CD8-positive, alpha-beta memory T cell (primary cell): ENCODE data around the gene PIP4K2A. TPM values are rescaled to one million over a fixed set of nuclear protein-coding genes. Genes with fewer than 3 reads are reported as not detected.
"Not testable (repeated sequence)": the region's sequence is repeated elsewhere in the genome, so short reads cannot be mapped to it uniquely, and the experiment has no call there.

Source experiments
- CTCF ChIA-PET: fragments of 350-600 bp; sonication (Branson Sonifier 250); formaldehyde crosslinking; loops from one replicate; lab custom pipeline; 2021; ENCODE audit warnings: antibody characterized with exemption; lab: Charles Lee
- POLR2A ChIA-PET: fragments of 350-600 bp; sonication (Branson Sonifier 250); formaldehyde crosslinking; loops from one replicate; lab custom pipeline; 2021; ENCODE audit warnings: antibody characterized with exemption; lab: Charles Lee
- DNase-seq, 5 donors: peaks; one replicate each; pipeline versions ENCODE4 v3.0.0 to v3.0.0-alpha.2; 2020 to 2022; ENCODE audit warnings: mixed read lengths in 1 of 5
- H3K27ac ChIP-seq: one replicate; pipeline ENCODE4 v1.7.0; 2013; ENCODE audit warnings: low read depth, mild to moderate bottlenecking, low read length, moderate library complexity
- H3K27me3 ChIP-seq: 2 replicates; pipeline ENCODE4 v1.7.0; 2013; ENCODE audit warnings: low read length, mild to moderate bottlenecking; ENCODE audit not compliant: insufficient read depth, poor library complexity, severe bottlenecking
- H3K36me3 ChIP-seq: 2 replicates; pipeline ENCODE4 v1.7.0; 2013; ENCODE audit warnings: mild to moderate bottlenecking, low read length, moderate library complexity; ENCODE audit not compliant: insufficient read depth
- H3K4me1 ChIP-seq: 2 replicates; pipeline ENCODE4 v1.7.0; 2013; ENCODE audit warnings: mild to moderate bottlenecking, low read length, moderate library complexity; ENCODE audit not compliant: insufficient read depth
- H3K4me3 ChIP-seq: 2 replicates; pipeline ENCODE4 v1.7.0; 2013; ENCODE audit warnings: mild to moderate bottlenecking, low read length
- H3K9me3 ChIP-seq: 2 replicates; pipeline ENCODE4 v1.7.0; 2013; ENCODE audit warnings: mild to moderate bottlenecking, low read length
- H3K27ac Mint-ChIP-seq, 8 donors: one replicate each; pipeline ENCODE4 v1.8.0; 2020 to 2021; ENCODE audit warnings: mixed read lengths in 8 of 8, mild to moderate bottlenecking in 6 of 8, inconsistent platforms in 3 of 8, moderate library complexity in 3 of 8
- H3K27me3 Mint-ChIP-seq, 2 donors: one replicate each; pipeline ENCODE4 v1.8.0; 2020 to 2021; ENCODE audit warnings: mixed read lengths in 2 of 2, mild to moderate bottlenecking in 1 of 2, moderate library complexity in 1 of 2
- H3K36me3 Mint-ChIP-seq, 3 donors: one replicate each; pipeline ENCODE4 v1.8.0; 2020 to 2021; ENCODE audit warnings: mixed read lengths in 3 of 3, inconsistent platforms in 1 of 3, mild to moderate bottlenecking in 1 of 3
- H3K4me1 Mint-ChIP-seq, 3 donors: one replicate each; pipeline ENCODE4 v1.8.0; 2020 to 2021; ENCODE audit warnings: mixed read lengths in 3 of 3, inconsistent platforms in 1 of 3, mild to moderate bottlenecking in 1 of 3
- H3K4me3 Mint-ChIP-seq, 7 donors: one replicate each; pipeline ENCODE4 v1.8.0; 2020 to 2021; ENCODE audit warnings: mixed read lengths in 7 of 7, mild to moderate bottlenecking in 6 of 7, moderate library complexity in 4 of 7, inconsistent platforms in 2 of 7
- H3K9me3 Mint-ChIP-seq, 5 donors: one replicate each; pipeline ENCODE4 v1.8.0; 2020 to 2022; ENCODE audit warnings: mixed read lengths in 5 of 5, mild to moderate bottlenecking in 3 of 5, moderate library complexity in 2 of 5, inconsistent platforms in 1 of 5
- polyA plus RNA-seq: library from polyadenylated mRNA; unstranded; fragments of 300-500 nt; fragmentation: Illumina TruSeq; gene quantifications from one replicate; pipeline ENCODE4 v1.2.3, GENCODE V29; 2021
- total RNA-seq, 2 experiments: library from RNA; stranded (reverse); gene quantifications; one replicate each; pipeline ENCODE4 v1.2.3, GENCODE V29; 2021

Gene PIP4K2A
- total and polyA plus RNA-seq, 3 experiments from 2014 or later, result 116 to 130 (median 120) TPM

DNA sequence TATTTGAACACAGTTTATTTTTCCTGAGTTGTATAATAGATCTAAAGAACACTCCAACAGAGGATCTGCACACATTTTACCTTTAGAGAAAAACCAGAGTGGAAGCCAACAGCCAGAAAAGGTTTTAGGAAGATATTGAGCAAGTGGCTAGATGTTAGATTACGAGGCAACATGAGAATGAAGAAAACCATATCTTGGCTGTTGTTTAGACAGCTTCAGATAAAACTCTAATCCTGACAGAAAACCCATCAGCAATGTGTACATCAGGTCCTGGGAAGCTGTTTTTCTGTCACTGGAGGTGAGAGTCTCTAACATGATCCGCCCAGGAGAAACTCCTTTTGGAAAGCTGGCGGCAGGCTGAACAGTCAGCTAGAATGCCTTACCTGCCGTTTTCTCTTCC is 209.6 kb downstream of the PIP4K2A start:
- peaks cover 0 to 13% of the 10 kb centered on the region in 2 donors for H3K27me3 Mint-ChIP-seq
- CTCF ChIA-PET, result no interaction called here
- H3K4me1 ChIP-seq, result peaks cover 20% of the 10 kb centered on the region
- peaks cover 23 to 26% (median 25%) of the 10 kb centered on the region in 3 donors for H3K4me1 Mint-ChIP-seq
- H3K4me3 ChIP-seq, result no peak overlapping the region
- POLR2A ChIA-PET, result interaction anchor here (0.7 kb wide), 1 partner anchor 261 kb away, joined by 5 read pairs; no protein-coding TSS in a partner anchor
- H3K36me3 ChIP-seq, result no peaks in the 10 kb centered on the region
- no peak overlapping the region for H3K27ac ChIP-seq
- DNase-seq, result no peak
- no peaks in the 10 kb centered on the region for H3K9me3 ChIP-seq
- H3K4me3 Mint-ChIP-seq, result no peak overlapping the region
- peaks cover 0 to 10% (median 8%) of the 10 kb centered on the region in 5 donors for H3K9me3 Mint-ChIP-seq
- H3K27me3 ChIP-seq, result no peaks in the 10 kb centered on the region
- H3K27ac Mint-ChIP-seq, result peak overlapping the region in 1 of 8 donors; percentile 1
- peaks cover 0 to 8% (median 0%) of the 10 kb centered on the region in 3 donors for H3K36me3 Mint-ChIP-seq

DNA sequence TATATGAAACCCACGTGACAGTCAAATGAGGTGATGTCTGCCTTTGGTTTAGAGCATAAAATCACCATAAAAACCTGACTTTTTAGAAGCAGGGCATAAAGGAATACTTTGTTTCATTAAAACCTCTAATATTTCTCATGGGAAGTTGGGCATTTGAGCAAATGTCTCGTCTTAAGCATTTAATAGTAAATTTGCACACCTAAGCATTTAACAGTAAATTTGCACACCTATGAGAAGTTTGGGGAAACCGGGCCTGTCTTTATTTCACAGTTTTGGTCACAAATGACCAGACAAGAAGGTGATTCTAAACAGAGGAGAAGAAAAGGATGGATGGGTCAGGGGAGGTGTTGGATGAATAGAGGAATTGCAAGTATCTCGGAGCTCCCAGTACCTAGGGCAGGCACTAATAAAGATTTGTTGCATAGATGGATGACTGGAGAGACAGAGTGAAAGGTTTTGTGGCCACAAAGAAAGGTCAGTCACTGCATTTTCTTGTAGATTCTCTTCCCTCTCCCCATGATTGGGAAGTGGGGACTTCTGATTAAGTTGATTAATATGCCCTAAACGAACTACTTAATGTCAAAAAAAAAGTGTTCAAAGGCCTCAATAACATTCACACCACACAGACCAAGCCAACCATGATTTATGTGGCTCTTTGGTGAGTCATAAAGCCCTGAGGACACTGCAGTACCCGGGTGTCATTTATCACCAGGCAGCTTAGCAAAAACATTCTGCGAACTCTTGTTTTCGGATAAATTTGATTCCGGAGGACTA is 210.9 kb downstream of the PIP4K2A start:
- Histone ChIP-seq H3K9me3 (no peaks in the 10 kb centered on the region), H3K4me1 (peaks cover 20% of the 10 kb centered on the region), H3K36me3 (no peaks in the 10 kb centered on the region), H3K27me3 (no peaks in the 10 kb centered on the region), H3K27ac (no peak overlapping the region), H3K4me3 (no peak overlapping the region)
- Mint-ChIP-seq H3K27me3 (peaks cover 4 to 11% of the 10 kb centered on the region in 2 donors), H3K27ac (no peak overlapping the region), H3K4me1 (peaks cover 23 to 26% (median 25%) of the 10 kb centered on the region in 3 donors), H3K4me3 (no peak overlapping the region), H3K9me3 (peaks cover 0 to 3% (median 1%) of the 10 kb centered on the region in 5 donors), H3K36me3 (peaks cover 0 to 2% (median 0%) of the 10 kb centered on the region in 3 donors)
- ChIA-PET POLR2A (no interaction called here), CTCF (no interaction called here)
- DNase-seq, result no peak

DNA sequence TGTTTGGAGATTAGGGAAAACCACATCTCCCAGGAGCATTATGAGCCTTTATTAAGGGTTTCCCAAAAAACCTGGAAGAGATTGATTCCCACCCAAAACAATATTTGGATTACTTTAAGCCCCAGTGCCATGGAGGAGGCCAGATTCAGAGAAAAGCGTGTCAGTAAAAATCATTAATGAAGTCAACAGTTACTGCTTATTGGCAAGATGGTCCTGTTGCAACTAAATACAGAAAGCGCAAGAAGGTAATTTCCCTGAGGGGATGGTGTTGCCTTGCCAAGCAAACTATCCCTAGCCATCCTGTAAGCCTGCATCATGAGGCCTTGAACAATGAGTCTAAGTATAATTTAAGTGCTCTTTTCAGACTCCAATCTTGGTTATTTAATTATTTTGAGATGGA is 212.5 kb downstream of the PIP4K2A start:
- Mint-ChIP-seq H3K27me3 (peaks cover 10 to 11% of the 10 kb centered on the region in 2 donors), H3K4me1 (peaks cover 18 to 22% (median 19%) of the 10 kb centered on the region in 3 donors), H3K4me3 (no peak overlapping the region), H3K9me3 (no peaks in the 10 kb centered on the region), H3K36me3 (no peaks in the 10 kb centered on the region), H3K27ac (peak overlapping the region in 1 of 8 donors; percentile 26)
- ChIA-PET CTCF (no interaction called here), POLR2A (no interaction called here)
- no peaks in the 10 kb centered on the region for H3K27me3 ChIP-seq
- H3K4me1 ChIP-seq, result peaks cover 19% of the 10 kb centered on the region
- no peak overlapping the region for H3K27ac ChIP-seq
- no peak overlapping the region for H3K4me3 ChIP-seq
- no peaks in the 10 kb centered on the region for H3K9me3 ChIP-seq
- no peak for DNase-seq
- no peaks in the 10 kb centered on the region for H3K36me3 ChIP-seq

DNA sequence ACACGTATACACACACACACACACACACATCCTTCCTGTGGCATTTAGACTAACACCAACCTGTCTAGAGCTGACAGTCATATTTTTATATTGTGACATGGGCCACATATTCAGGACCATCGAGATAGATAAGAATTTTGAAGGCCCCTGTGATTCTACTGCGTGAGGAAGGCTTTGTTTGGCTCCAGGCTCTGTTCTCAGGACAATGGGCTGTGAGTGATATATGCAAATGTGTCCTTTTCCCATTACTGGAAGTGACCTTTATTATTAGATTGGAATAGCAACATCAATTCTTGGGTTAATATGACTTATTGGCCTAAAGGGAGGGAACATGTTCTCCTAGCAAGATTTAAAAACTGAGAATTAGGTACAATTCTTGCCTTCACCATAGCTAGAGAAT is 213.0 kb downstream of the PIP4K2A start:
- POLR2A ChIA-PET, result no interaction called here

DNA sequence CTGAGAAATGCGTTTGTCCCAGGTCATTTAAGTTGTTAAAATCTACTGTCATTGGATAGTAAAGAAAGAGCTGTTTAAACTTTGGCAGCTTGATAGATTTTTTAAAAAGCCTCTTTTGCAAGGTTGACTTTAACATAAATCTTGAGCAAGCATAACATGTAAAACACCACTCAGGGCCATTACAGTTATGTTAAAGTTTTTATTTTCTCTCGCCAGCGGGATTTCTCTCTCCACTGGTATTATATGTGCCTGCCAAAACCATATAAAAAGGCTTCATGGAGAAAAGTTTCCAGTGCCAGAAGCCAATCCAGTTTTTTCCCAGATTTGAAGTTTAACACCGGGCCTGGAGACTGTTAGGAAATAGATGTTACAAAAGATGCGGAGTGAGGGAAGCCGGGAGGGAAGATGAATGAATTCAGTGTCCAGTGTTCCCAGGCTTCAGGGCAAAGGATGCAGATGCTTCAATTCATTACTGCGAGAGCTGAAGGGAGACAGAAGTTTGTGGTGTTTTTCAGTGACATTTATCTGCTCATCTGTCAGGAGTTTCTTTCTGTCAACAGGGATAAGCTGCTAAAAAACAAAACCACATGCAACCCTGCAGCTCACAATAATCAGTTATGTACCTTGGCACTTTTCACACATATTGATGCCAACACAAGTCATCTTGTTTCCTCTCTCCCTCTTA is 213.6 kb downstream of the PIP4K2A start:
- POLR2A ChIA-PET, result no interaction called here
- Mint-ChIP-seq H3K27ac (no peak overlapping the region), H3K27me3 (peaks cover 10 to 11% of the 10 kb centered on the region in 2 donors), H3K9me3 (no peaks in the 10 kb centered on the region), H3K4me1 (peaks cover 7 to 12% (median 8%) of the 10 kb centered on the region in 3 donors), H3K36me3 (no peaks in the 10 kb centered on the region), H3K4me3 (no peak overlapping the region)
- Histone ChIP-seq H3K4me3 (no peak overlapping the region), H3K36me3 (no peaks in the 10 kb centered on the region), H3K9me3 (no peaks in the 10 kb centered on the region), H3K27me3 (no peaks in the 10 kb centered on the region), H3K4me1 (peaks cover 9% of the 10 kb centered on the region), H3K27ac (no peak overlapping the region)
- no peak for DNase-seq
- CTCF ChIA-PET, result no interaction called here

More for the DNA sequence above, 213.0 kb downstream of the PIP4K2A start:
- Histone ChIP-seq H3K36me3 (no peaks in the 10 kb centered on the region), H3K27me3 (no peaks in the 10 kb centered on the region), H3K9me3 (no peaks in the 10 kb centered on the region), H3K4me3 (no peak overlapping the region), H3K27ac (no peak overlapping the region), H3K4me1 (peaks cover 15% of the 10 kb centered on the region)
- CTCF ChIA-PET, result no interaction called here
- H3K36me3 Mint-ChIP-seq, result no peaks in the 10 kb centered on the region
- no peak for DNase-seq
- no peaks in the 10 kb centered on the region for H3K9me3 Mint-ChIP-seq
- H3K27me3 Mint-ChIP-seq, result peaks cover 10 to 11% of the 10 kb centered on the region in 2 donors
- H3K4me3 Mint-ChIP-seq, result no peak overlapping the region
- H3K27ac Mint-ChIP-seq, result no peak overlapping the region
- H3K4me1 Mint-ChIP-seq, result peaks cover 13 to 18% (median 14%) of the 10 kb centered on the region in 3 donors

DNA sequence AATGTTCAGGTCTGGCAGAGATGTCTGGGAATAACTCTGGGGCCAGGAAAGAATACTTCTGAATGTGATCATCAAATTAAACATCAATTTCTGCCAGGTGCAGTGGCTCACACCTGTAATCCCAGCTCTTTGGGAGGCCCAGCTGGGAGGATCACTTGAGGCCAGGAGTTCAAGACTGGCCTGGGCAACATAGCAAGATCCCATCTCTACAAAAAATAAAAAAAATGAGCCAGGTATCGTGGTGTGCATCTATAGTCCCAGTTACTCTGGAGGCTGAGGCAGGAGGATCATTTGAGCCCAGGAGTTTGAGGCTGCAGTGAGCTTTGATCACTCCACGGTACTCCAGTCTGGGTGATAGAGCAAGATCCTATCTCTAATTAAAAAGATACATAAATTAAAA is 214.4 kb downstream of the PIP4K2A start:
- CTCF ChIA-PET, result interaction anchor here (1.1 kb wide), 1 partner anchor 25 kb away, joined by 3 read pairs; no protein-coding TSS in a partner anchor
- H3K4me1 ChIP-seq, H3K9me3 ChIP-seq, H3K27ac Mint-ChIP-seq, H3K9me3 Mint-ChIP-seq, H3K27ac ChIP-seq, POLR2A ChIA-PET, H3K4me3 ChIP-seq, H3K36me3 Mint-ChIP-seq, H3K36me3 ChIP-seq, H3K27me3 ChIP-seq, H3K4me1 Mint-ChIP-seq, H3K4me3 Mint-ChIP-seq, DNase-seq: not testable (repeated sequence)
- H3K27me3 Mint-ChIP-seq, result peaks cover 12 to 15% of the 10 kb centered on the region in 2 donors

DNA sequence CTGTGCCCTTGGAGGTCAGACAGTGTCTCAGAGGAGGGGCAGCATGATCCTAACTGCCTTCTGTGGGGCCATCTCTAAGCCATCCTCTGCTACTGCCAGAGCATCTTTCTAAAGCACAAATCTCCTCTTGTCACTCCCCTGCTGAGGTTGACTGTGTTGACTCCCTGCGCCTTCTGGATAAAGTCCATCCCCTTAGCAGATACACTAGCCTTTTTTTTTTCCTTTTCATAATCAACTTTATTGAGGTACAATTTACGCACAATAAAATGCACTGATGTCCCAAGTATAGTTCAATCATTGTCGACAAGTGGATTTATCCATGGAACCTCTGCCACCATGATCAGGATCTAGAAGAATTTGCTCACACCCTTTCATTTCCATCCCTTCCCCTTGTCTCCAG is 219.0 kb downstream of the PIP4K2A start:
- Mint-ChIP-seq H3K27ac (no peak overlapping the region), H3K36me3 (no peaks in the 10 kb centered on the region), H3K27me3 (peaks cover 17 to 23% of the 10 kb centered on the region in 2 donors), H3K4me3 (no peak overlapping the region), H3K9me3 (no peaks in the 10 kb centered on the region), H3K4me1 (peaks cover 22 to 24% (median 22%) of the 10 kb centered on the region in 3 donors)
- Histone ChIP-seq H3K9me3 (no peaks in the 10 kb centered on the region), H3K27ac (no peak overlapping the region), H3K36me3 (no peaks in the 10 kb centered on the region), H3K4me3 (no peak overlapping the region), H3K27me3 (no peaks in the 10 kb centered on the region), H3K4me1 (peaks cover 21% of the 10 kb centered on the region)
- ChIA-PET CTCF (no interaction called here), POLR2A (interaction anchor here (0.5 kb wide), 1 partner anchor 227 kb away, joined by 4 read pairs; no protein-coding TSS in a partner anchor)
- no peak for DNase-seq

DNA sequence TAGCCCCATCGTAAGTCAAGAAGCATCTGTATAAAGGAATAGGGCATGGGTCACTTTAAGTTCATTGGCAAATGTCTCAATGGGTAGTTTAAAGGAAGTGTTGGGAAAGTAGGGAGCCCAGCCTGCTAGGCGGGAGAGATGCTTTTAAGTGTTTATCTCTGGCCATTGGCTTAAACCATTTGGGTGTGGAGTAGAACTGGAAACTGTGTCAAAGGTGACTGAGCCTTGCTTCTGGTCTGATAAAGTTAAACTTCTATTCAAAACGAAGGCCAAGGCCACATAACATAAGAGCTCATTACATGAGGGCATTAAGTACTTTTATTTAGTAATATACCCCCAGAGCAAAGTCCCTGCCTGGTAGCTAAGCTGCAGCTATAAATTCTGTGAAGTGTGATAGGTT is 220.4 kb downstream of the PIP4K2A start:
- H3K9me3 Mint-ChIP-seq, result no peaks in the 10 kb centered on the region
- ChIA-PET CTCF (no interaction called here), POLR2A (no interaction called here)

More for the DNA sequence above, 220.4 kb downstream of the PIP4K2A start:
- Mint-ChIP-seq H3K36me3 (peaks cover 0 to 6% (median 0%) of the 10 kb centered on the region in 3 donors), H3K4me3 (no peak overlapping the region), H3K27ac (no peak overlapping the region), H3K4me1 (peaks cover 22 to 30% (median 23%) of the 10 kb centered on the region in 3 donors), H3K27me3 (peaks cover 18 to 20% of the 10 kb centered on the region in 2 donors)
- H3K36me3 ChIP-seq, result no peaks in the 10 kb centered on the region
- no peaks in the 10 kb centered on the region for H3K9me3 ChIP-seq
- no peak overlapping the region for H3K27ac ChIP-seq
- H3K4me1 ChIP-seq, result peaks cover 21% of the 10 kb centered on the region
- no peak for DNase-seq
- H3K27me3 ChIP-seq, result no peaks in the 10 kb centered on the region
- H3K4me3 ChIP-seq, result no peak overlapping the region
